Kidney tubule cell (primary cell): ENCODE measurements around the gene UAP1L1.

Experiments used
- DNase-seq: peaks from one replicate; pipeline ENCODE4 v3.0.0-alpha.2; 2018; ENCODE audit warnings: low spot score

UAP1L1 gene

DNA sequence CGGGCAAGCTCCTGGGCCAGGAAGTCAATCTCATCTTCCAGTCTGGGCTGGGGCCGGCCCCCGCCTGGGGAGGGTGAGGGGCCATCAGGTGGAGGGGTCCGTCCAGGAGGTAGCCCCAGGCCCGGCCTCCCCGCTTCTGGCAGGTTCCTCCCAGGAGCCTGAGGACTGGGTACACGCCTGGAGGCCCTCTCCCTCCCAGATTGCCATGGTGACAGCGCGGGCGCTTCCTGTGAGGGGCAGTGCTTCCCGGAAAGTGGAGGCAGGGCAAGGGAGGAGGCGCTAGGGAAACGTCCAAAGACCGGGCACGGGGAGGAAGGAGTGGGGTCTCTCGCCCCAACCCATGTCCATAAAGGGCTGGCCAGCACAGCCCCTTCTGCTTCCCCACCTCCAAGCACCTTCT lies 36.2 kb upstream of the UAP1L1 start:
- no peak for DNase-seq

GRCh38 chr9:137042751-137043727 lies 34.3 kb upstream of the UAP1L1 start:
- DNase-seq: no peak

- peak; percentile 29 for DNase-seq
Observed at GRCh38 chr9:137044037-137044436, 33.3 kb upstream of the UAP1L1 start.

GRCh38 chr9:137044502-137045177 lies 32.7 kb upstream of the UAP1L1 start:
- peak; percentile 76 for DNase-seq

DNA sequence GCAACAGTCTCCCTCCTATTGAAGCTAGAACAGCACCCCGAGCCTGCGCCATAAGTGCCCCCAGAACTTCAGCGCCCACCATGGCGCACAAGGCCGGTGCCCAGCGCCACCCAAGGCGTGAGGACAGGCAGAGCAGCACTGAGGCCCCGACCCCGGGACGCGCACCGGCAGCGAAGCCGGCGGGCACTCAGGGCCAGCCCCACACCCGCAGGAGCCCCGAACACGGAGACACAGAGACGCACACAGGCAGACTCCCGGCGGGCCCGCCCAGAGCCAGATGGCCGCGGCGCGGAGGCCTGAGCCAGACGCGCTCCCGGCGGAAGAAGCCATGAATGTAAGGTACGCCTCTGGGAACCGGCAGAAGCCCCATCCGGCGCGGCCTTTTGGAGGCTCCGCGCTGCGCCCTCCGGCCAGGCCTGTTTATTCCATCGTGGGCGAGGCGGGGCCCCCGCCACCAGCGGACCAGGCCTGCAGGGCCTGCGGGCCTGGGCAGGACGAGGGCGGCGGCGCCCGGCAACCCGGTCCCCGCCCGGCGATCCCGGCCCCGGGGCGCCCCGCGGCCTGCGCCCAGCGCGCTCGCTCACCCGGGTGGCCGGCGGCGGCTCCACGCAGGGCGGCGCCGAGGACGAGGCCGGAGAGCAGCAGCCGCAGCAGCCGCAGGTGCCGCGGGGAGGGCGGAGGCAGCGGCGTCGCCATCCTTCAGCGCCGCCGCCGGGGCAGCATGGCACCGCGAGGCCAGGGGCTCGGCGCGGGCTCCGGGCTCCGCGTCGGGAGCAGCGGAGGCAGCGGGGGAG lies 31.8 kb upstream of the UAP1L1 start:
- DNase-seq: peak; percentile 54

GRCh38 chr9:137046088-137046787 lies 31.1 kb upstream of the UAP1L1 start, which contains the start of gene NPDC1:
Gene NPDC1, minus strand, starts transcription at chr9:137046177. Its CDS starts 188 bp downstream, at chr9:137045989.
- DNase-seq: peak; percentile 85

DNA sequence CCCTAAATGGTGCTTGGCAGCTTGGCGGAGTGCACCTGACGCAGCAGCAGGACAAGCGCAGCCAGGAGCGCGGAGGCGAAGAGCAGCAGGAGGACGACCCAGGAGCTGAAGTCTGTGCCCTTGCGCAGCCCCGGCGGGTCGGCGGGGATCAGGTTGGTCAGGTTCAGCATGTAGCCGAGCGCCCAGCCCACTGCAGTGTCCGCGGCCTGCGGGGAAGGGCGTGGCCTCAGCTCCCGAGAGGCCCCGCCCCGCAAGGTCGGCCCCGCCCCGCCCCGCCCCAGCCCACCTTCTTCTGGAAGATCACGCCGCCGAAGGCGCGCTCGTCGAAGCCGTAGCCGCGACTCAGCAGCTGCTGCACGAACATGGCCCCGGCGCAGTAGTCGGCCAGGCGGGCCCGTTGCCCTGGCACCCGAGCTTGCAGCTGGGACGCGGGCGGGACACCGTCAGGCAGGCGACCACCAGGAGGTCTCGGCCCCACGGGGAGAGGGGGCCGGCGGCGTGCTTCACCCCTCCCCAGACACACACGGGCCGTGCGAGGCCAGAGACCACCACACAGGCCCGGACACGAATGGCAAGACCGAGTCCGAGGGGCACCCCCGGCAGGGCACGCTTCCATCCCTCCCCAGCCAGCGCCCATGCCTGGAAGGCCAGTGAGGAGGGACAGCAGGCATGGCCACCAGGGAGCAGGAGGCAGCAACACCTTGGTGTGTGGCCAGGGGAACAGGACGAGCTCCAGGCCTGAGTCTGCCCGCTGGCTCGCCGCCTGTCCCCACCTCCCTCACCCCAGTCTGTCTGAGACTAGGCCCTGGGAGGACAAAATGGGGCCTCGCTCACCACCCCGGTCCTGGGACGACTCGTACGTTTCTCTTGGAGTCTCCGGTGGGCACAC lies 28.4 kb upstream of the UAP1L1 start:
- no peak for DNase-seq

GRCh38 chr9:137049544-137050449 lies 27.5 kb upstream of the UAP1L1 start:
- DNase-seq: peak; percentile 60

DNA sequence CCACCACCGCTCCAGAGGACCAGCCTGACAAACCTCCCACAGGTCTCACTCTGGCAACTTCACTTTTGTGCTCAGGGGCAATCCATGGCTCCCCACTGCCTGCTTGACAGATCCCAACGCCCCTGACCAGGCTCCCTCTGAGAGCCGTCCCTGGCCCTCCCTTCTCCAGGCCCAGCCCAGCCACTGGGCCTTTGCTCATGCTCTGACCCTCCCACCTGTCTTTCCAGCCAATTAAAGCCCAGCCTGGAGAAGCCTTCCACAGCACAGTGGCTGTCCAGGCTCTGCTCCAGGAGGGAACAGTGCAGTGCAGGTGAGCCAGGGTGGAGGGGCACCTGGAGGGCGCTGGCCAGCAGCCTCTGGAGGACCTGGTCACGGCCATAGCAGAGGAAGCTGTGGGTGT lies 26.7 kb upstream of the UAP1L1 start:
- DNase-seq: no peak

DNA sequence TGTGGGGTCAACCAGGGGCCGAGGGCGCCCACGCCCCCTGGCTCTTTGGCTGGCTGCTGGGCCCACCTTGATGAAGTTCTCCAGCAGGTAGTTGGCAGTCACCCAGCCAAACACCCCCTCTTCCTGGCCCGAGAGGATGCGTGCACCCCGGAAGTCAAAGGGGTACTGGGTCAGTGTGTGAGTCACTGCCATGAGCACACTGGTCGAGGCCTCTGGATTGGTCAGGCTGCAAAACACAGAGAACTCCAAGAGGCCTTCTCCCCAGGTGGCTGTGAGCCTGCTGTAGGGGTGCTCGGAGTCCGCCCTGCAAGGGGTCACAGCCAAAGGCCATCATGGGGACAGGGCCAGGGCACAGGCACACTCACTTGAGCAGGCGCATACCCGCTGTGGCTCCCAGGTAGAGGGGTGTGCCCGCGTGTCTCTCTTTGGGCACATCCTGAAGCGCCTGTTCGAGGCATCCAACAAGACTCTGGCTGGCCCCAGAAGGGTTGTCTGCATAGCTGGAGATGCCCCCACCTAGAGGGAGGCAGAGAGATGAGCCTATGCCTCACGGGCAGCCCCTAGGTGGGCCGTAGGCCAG lies 26.1 kb upstream of the UAP1L1 start:
- no peak for DNase-seq

DNA sequence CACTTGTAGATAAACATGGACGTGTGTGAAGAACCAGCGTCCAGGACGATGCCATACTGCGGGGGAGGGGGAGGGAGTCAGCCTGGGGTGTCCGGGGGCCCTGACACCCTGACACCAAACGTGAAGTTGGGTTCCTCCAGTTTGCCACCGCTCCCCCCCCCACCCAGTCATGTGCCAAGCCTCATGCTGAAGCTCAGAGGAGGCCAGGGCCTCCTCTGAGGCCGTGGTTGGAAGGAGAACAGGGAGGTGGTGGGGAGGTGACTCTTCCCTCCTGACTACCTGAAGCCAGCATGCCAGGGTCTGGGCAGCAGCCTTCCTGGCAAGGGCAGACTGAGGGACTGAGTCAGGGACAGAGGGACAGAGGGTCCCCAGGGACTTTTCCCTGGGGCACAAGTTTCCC lies 25.0 kb upstream of the UAP1L1 start:
- DNase-seq: no peak

GRCh38 chr9:137052998-137053943 lies 24.0 kb upstream of the UAP1L1 start:
- no peak for DNase-seq

DNA sequence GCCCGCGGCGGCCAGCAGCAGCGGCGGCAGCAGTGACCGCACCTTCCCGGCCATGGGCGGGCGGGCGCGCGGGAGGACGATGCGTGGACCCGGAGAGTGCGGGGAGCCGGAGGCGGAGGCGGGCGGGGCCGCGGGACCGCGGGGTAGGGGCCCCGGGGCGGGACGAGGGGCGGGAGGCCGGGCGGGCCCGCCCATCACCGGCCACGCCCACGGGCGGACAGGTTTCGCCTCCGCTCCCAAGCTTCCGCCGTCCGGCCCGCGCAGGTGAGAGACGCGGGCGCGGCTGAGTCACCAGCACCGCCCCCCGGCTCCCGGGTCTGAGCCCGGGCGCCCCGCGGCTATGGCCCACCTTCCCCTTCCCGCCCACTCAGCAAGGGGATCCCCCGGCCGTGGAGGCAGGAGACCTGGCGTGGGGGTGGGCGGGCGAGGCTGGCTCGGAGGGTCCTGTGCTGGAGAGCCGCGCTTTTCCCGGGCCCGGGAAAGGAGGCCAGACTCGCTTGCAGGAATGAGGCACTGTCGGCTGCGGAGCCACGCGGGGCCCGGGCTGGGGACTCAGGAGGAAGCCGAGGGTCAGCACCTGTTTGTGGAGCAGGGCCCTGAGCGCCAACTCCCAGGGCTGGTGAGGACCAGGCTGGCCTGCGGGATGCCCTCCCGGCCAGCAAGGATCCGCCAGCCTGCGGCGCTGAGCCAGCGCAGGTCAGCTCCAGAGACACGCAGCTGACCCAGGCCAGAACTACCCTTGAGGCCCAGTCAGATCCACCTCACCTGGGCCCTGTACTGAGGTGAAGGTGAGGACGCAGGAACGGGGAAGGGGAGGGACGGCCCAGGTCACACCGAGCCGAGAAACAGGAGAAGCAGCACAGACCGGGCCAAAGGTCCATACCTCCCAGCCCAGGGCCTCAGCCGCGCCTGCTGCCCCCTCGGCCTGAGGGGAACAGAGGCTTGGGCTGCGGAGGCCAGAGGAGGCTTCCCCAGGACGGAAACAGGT lies 23.1 kb upstream of the UAP1L1 start, which contains the start of gene ENTPD2:
Gene ENTPD2, minus strand, starts transcription at position 118 of the 988 bp plus-strand sequence. Its CDS starts 64 bp downstream, at position 54.
- peak; percentile 61 for DNase-seq

- DNase-seq: no peak
Observed at GRCh38 chr9:137054932-137055384, 22.4 kb upstream of the UAP1L1 start.

DNA sequence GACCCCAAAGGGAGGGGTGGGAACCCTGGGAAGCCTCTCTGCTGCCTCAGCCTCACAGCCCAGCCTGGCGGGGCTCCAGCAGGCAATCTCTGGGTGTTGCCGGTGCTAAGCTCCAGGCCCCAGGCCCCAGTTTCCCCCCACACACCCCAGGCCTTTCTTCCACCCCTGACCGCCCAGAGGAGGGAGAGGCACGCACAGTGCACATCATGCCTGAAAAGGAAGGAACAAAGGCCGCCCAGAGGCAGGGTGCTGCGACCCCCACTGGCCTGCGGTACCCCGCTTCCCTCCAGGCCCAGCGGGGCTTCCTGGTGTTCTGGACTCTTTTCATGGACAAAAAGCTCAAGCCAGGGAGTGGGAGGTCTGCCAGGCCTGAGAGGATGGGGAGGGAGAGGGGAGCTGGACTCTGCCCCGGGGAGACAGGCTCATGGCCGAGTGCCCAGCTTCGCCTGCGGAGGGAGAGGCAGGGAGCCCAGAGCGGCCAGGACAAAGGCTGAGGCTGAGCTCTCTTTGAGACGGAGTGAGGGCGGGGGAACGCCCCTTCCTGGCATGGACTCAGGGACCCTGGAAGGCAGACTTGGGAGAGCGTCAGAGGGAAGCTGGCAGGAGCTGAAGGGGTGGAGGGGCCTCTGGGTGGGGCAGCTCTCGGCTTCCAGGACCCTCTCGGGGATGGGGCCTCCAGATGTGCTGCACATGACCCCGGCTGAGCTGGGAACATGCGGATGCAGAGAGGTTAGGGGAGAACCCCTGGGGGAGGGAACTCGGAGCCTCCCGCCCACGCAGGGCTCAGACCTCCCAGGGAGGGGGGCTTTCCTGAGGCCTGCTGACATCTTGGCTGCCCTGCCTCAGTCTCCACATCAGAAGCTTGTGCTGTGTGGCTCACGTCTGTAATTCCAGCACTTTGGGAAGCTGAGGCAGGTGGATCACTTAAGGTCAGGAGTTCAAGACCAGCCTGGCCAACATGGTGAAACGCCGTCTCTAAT lies 21.6 kb upstream of the UAP1L1 start:
- no peak for DNase-seq
